Thyroid gland (tissue), 4 donors: ENCODE data around the gene KRTAP1-1. TPM values are rescaled to one million over a fixed set of nuclear protein-coding genes. Genes with fewer than 3 reads are reported as not detected.

Experiments used
- DNase-seq, 2 donors: peaks; one replicate each; pipeline ENCODE4 v3.0.0-alpha.2; 2019
- H3K27ac ChIP-seq, 3 donors: fragments of 200-600 bp; sonication (generic); 1 replicate in 2 of 3; 2 replicates in 1 of 3; pipeline ENCODE4 v1.5.1; 2016 to 2019; ENCODE audit warnings: mild to moderate bottlenecking in 1 of 3, moderate library complexity in 1 of 3
- H3K27me3 ChIP-seq: fragments of 200-600 bp; sonication (generic); one replicate; pipeline ENCODE4 v1.5.1; 2019
- H3K36me3 ChIP-seq, 2 donors: fragments of 200-600 bp; sonication (generic); one replicate each; pipeline ENCODE4 v1.5.1; 2016 to 2019
- H3K4me1 ChIP-seq, 2 donors: fragments of 200-600 bp; sonication (generic); one replicate each; pipeline ENCODE4 v1.5.1; 2017 to 2019
- H3K4me3 ChIP-seq, 3 donors: fragments of 200-600 bp; sonication (generic); replicated peaks in 1 of 3; 1 replicate in 2 of 3; 2 replicates in 1 of 3; pipeline ENCODE4 v1.5.1; 2016; ENCODE audit warnings: mild to moderate bottlenecking in 1 of 3
- H3K9me3 ChIP-seq: fragments of 200-600 bp; sonication (generic); one replicate; pipeline ENCODE4 v1.5.1; 2017
- POLR2A ChIP-seq, 2 donors: fragments of 450-650 bp; IDR thresholded peaks; one replicate each; pipeline ENCODE4 v1.6.1; 2017; ENCODE audit warnings: antibody characterized with exemption in 2 of 2, mild to moderate bottlenecking in 2 of 2, moderate library complexity in 1 of 2
- WGBS, 2 donors: methylation state at CpG; one replicate each; pipeline ENCODE4 v1.1.5; 2017; 5-methylcytosine and 5-hydroxymethylcytosine counted together
- intact Hi-C: fragments of 100-400 bp; cut with DNase I; formaldehyde crosslinking; loops from one replicate; pipeline ENCODE4 v1.15.1; 2023
- total RNA-seq, 4 donors: library from RNA; depleted of rRNA; stranded (reverse); fragments of >200 nt; gene quantifications; one replicate each; pipeline ENCODE4 v1.2.3, GENCODE V29; 2016
- TF ChIP-seq, protein P1 (sequence below), 6 experiments: fragments of 200-600 bp in 3 of 6; fragments of 450-650 bp in 3 of 6; sonication (generic) in 3 of 6; IDR thresholded peaks; one replicate each; pipeline ENCODE4 v1.5.1; 2016 to 2019; ENCODE audit warnings: antibody characterized with exemption in 6 of 6, mild to moderate bottlenecking in 2 of 6, inconsistent platforms in 1 of 6, moderate library complexity in 1 of 6

The KRTAP1-1 gene
- total RNA-seq, 4 donors from 2014 or later = not detected

DNA sequence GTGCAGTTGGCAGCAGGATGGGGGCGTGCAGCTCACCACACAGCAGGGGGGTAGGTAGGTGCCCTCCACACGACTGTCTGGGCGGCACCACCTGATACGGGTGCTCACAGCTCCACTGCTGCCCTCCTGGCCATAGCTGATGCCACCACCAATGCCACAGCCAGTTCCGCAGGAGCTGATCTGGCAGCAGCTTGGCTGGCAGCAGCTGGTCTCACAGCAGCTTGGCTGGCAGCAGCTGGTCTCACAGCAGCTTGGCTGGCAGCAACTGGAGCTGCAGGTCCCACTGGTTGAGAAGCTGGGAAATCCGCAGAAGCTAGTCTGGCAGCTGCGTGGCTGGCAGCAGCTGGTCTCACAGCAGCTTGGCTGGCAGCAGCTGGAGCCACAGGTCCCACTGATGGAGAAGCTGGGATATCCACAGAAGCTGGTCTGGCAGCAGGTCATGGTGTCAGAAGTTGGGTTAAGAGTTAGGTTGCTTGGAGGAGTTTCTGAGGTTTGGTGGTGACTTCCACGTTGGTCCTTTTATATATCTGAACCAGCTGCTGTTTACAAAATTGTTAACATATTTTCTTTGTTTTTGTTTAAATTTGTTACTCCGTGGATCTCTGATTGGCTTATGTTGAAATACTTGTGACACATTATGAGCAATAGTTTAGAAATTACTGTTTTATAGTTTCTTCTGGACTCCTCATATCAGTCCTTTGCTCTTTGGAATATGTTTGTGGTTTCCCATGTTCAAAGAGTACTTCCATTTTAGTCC lies 14.4 kb downstream of the KRTAP1-1 start, which contains the start of gene KRTAP1-5:
TSS of gene KRTAP1-5 (minus strand) at position 494 of the 757 bp plus-strand sequence. CDS start at position 441, 53 bp downstream.
- no peaks in the 10 kb centered on the region for H3K4me1 ChIP-seq
- H3K9me3 ChIP-seq = no peaks in the 10 kb centered on the region
- 89 to 90% methylated on average over 7 to 9 of the region's 9 CpGs for WGBS, 2 donors
- intact Hi-C loops = no loop called here
- no peak within 1 kb of the TSS for H3K27ac ChIP-seq
- DNase-seq = no peak
- no peaks in the 10 kb centered on the region for H3K36me3 ChIP-seq
- no peak for TF ChIP-seq POLR2A (IDR thresholded peaks at IDR 0.05)
- TF ChIP-seq, protein P1, sequence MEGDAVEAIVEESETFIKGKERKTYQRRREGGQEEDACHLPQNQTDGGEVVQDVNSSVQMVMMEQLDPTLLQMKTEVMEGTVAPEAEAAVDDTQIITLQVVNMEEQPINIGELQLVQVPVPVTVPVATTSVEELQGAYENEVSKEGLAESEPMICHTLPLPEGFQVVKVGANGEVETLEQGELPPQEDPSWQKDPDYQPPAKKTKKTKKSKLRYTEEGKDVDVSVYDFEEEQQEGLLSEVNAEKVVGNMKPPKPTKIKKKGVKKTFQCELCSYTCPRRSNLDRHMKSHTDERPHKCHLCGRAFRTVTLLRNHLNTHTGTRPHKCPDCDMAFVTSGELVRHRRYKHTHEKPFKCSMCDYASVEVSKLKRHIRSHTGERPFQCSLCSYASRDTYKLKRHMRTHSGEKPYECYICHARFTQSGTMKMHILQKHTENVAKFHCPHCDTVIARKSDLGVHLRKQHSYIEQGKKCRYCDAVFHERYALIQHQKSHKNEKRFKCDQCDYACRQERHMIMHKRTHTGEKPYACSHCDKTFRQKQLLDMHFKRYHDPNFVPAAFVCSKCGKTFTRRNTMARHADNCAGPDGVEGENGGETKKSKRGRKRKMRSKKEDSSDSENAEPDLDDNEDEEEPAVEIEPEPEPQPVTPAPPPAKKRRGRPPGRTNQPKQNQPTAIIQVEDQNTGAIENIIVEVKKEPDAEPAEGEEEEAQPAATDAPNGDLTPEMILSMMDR (IDR thresholded peaks at IDR 0.05) = no peak
- H3K27me3 ChIP-seq = no peaks in the 10 kb centered on the region
- H3K4me3 ChIP-seq = no peak within 1 kb of the TSS

DNA sequence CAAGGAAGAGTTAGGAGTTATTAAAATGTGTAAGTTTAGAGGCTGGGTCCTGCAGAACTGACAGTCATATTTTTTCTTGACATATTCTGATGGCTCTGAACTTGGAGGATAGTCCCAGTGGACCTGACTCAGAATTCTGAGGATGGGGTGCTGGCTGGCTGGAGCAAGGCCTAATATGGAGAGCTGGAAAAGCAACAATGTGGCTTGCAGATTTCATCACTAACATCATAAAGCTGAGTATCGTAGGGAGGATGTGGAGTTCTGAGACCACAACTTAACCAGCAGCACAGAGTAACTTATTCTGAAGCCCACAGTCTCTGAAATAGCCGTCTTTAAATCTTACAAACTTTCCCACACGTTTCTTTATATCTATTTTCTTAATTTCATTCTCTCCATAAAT lies 16.6 kb downstream of the KRTAP1-1 start:
- 79 to 81% methylated on average over 3 of the region's 3 CpGs for WGBS, 2 donors
- no peak for TF ChIP-seq POLR2A (IDR thresholded peaks at IDR 0.05)
- TF ChIP-seq, protein P1 (IDR thresholded peaks at IDR 0.05) = no peak
- intact Hi-C loops = no loop called here
- H3K36me3 ChIP-seq = no peaks in the 10 kb centered on the region
- H3K27me3 ChIP-seq = no peaks in the 10 kb centered on the region
- no peak for DNase-seq
- no peaks in the 10 kb centered on the region for H3K4me1 ChIP-seq
- no peaks in the 10 kb centered on the region for H3K9me3 ChIP-seq
- no peak overlapping the region for H3K27ac ChIP-seq
- H3K4me3 ChIP-seq = no peak overlapping the region

DNA sequence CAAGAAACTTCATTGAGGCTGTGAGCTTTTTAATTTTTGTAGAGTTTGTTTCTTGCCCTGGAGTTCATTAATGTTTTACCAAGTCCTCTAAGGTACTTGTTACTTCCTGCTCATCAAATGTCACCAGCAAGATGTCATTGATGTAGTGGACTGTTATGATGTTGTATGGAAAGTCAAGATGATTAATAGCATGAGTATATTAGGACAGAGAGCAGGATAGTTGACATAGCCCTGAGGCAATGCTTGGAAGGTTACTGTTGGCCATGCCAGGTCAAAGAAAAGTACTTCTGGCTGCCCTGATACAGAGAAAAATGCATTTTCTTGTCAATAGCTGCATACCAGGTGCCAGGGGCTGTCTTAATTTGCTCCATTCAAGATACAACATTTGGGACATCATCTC lies 20.9 kb downstream of the KRTAP1-1 start:
- no peaks in the 10 kb centered on the region for H3K4me1 ChIP-seq
- intact Hi-C loops = no loop called here
- no peaks in the 10 kb centered on the region for H3K9me3 ChIP-seq
- DNase-seq = no peak
- H3K36me3 ChIP-seq = no peaks in the 10 kb centered on the region
- TF ChIP-seq POLR2A (IDR thresholded peaks at IDR 0.05) = no peak
- TF ChIP-seq, protein P1 (IDR thresholded peaks at IDR 0.05) = no peak
- H3K4me3 ChIP-seq = no peak overlapping the region
- no peak overlapping the region for H3K27ac ChIP-seq
- H3K27me3 ChIP-seq = no peaks in the 10 kb centered on the region

DNA sequence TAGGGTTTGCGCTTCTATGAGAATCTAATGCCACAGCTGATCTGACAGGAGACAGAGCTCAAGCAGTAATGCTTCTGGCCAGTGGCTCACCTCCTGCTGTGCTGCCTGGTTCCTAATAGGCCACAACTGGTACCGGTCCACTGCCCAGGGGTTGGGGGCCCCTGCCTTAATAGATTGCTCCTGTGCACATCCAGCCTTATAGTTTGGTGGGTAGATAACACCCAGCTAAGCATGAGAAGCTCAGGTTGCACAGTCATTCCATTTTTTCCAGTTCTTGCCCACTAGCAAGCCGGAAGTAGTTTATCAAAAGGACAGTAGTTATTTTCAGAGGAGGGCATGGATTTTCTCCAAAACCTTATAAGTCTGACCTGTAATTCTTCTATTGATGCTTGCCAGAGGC lies 21.8 kb downstream of the KRTAP1-1 start:
- H3K9me3 ChIP-seq = no peaks in the 10 kb centered on the region
- intact Hi-C loops = no loop called here
- H3K27me3 ChIP-seq = no peaks in the 10 kb centered on the region
- WGBS, 2 donors = 84 to 95% methylated on average over 3 of the region's 3 CpGs
- H3K27ac ChIP-seq = no peak overlapping the region
- TF ChIP-seq, protein P1 (IDR thresholded peaks at IDR 0.05) = no peak
- no peak for TF ChIP-seq POLR2A (IDR thresholded peaks at IDR 0.05)
- H3K4me1 ChIP-seq = no peaks in the 10 kb centered on the region
- no peaks in the 10 kb centered on the region for H3K36me3 ChIP-seq
- no peak overlapping the region for H3K4me3 ChIP-seq
- no peak for DNase-seq

DNA sequence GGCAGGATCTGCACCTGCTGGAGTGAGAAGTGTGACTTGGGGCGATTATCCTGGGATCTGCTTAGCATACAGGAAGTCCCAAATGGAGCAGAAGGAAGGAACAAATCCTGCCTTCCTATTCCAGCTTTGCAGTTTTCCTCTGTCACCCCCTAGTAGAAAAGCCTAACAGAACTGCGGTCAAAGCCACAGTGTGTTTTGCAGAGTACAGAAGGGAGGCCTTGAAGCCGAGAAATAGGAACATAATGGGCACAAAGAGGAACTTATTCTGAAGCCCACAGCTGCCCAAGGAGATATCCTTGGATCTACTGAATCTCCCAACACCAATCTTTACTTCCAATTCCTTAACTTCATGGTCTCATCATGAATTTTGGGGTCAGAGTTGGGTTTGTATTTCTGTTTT lies 22.7 kb downstream of the KRTAP1-1 start:
- intact Hi-C loops = no loop called here
- 73 to 80% methylated on average over 3 of the region's 3 CpGs for WGBS, 2 donors
- Histone ChIP-seq H3K9me3 (no peaks in the 10 kb centered on the region), H3K27me3 (no peaks in the 10 kb centered on the region), H3K27ac (no peak overlapping the region), H3K4me3 (no peak overlapping the region), H3K36me3 (no peaks in the 10 kb centered on the region), H3K4me1 (no peaks in the 10 kb centered on the region)
- no peak for DNase-seq
- TF ChIP-seq, protein P1 (IDR thresholded peaks at IDR 0.05) = no peak
- no peak for TF ChIP-seq POLR2A (IDR thresholded peaks at IDR 0.05)
